Transverse colon (tissue), 3 donors: ENCODE measurements around the gene POMGNT2.

ENCODE experiments used
- EP300 ChIP-seq: sonication (generic); formaldehyde crosslinking; IDR thresholded peaks from one replicate; pipeline ENCODE4 v1.6.1; 2017; ENCODE audit warnings: antibody characterized with exemption, low read depth
- POLR2A ChIP-seq: fragments of 450-650 bp; IDR thresholded peaks from one replicate; pipeline ENCODE4 v1.6.1; 2016; ENCODE audit warnings: antibody characterized with exemption, mild to moderate bottlenecking, moderate library complexity
- TF ChIP-seq, protein P1 (sequence below), 5 experiments: fragments of 200-600 bp in 3 of 5; fragments of 450-650 bp in 2 of 5; sonication (generic) in 3 of 5; IDR thresholded peaks; 1 replicate in 2 of 5; 2 replicates in 3 of 5; pipeline ENCODE4 v1.5.1; 2016 to 2017; ENCODE audit warnings: antibody characterized with exemption in 5 of 5, inconsistent platforms in 3 of 5, mild to moderate bottlenecking in 2 of 5, moderate library complexity in 1 of 5

DNA sequence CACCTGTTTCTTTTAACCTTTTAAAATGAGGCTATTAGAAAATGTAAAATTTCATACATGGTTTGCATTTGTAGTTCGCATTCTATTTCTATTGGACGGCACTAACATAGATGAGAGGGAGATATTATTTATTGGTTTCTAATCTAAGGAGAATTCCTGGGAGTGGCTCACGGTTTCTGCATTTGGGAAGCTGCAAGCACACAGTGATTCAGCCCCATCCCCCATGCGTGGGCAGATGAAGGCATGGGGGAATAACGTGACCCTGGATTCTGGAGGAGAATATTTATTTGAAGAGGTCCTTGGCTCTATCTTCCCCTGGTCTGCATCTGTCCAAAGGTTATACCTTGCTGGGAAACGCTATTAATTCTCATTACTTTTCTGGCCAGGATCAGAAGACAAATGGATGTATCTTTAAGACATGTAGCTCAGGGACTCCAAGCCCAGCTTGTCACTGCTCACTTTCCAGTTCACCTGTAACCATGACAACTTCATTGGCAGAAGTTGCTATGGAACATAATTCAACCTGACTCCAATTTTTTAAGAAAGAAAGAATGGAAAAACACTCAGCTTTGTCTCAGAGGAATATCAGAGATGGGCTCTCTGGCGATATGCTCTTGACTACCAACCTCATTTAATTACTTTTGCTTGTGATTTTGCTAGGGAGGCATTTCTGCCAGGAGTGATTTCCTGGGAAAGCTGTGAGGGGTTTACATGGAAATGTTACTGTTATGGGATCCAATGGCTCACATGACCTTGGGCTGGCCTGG, 27.2 kb upstream of the POMGNT2 start:
- TF ChIP-seq POLR2A, result no peak
- TF ChIP-seq, protein P1, sequence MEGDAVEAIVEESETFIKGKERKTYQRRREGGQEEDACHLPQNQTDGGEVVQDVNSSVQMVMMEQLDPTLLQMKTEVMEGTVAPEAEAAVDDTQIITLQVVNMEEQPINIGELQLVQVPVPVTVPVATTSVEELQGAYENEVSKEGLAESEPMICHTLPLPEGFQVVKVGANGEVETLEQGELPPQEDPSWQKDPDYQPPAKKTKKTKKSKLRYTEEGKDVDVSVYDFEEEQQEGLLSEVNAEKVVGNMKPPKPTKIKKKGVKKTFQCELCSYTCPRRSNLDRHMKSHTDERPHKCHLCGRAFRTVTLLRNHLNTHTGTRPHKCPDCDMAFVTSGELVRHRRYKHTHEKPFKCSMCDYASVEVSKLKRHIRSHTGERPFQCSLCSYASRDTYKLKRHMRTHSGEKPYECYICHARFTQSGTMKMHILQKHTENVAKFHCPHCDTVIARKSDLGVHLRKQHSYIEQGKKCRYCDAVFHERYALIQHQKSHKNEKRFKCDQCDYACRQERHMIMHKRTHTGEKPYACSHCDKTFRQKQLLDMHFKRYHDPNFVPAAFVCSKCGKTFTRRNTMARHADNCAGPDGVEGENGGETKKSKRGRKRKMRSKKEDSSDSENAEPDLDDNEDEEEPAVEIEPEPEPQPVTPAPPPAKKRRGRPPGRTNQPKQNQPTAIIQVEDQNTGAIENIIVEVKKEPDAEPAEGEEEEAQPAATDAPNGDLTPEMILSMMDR (IDR thresholded peaks at IDR 0.05), result no peak
- TF ChIP-seq EP300, result no peak
